DMS53 treated with DMSO at 0.1 percent for 48 hours (cell line): Measurements from ENCODE around the gene PIK3CA.
"Not testable (repeated sequence)": the region's sequence is repeated elsewhere in the genome, so short reads cannot be mapped to it uniquely, and the experiment has no call there.

ENCODE experiments used
- DNase-seq: peaks from one replicate; lab custom pipeline; 2025; ENCODE audit not compliant: unreplicated experiment; lab: John Stamatoyannopoulos, UW

Gene PIK3CA

DNA sequence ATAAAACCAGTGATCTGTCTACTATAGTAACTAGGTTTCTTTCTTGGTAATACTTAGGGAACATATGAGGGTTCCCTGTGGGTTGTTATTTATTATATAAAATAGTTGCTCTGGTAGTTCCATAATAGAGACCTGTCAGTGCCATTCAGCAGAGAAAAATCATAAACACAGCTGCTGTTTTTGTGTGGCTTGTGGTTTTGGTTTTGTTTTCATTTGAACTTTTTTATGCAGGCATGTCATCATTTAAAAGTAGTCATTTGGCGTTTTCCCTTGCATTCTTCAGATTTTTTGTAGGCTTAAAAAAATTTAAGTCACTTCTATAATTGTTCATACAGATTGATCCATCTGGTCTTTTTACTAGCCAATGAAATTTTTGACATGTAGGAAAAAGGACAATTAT, 47.9 kb downstream of the PIK3CA start:
- no peak for DNase-seq

DNA sequence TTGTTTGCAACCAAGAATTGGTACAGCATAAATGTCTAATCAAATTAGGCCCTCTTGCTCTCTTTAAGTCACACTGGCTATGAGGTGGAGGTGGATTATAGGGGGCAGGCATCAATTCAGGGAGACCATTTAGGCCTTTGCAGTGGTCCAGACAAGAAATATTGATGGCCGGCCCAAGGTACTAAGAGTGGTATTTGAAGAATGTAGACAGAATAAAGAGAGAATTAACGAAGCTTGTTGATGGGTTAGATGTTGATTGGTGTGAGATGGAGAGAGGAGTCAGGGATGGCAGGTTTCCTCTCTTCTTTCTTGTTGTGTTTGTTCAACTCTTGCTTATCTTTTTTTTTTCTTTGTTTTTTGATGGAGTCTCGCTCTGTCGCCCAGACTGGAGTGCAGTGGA, 48.5 kb downstream of the PIK3CA start:
- DNase-seq = no peak

DNA sequence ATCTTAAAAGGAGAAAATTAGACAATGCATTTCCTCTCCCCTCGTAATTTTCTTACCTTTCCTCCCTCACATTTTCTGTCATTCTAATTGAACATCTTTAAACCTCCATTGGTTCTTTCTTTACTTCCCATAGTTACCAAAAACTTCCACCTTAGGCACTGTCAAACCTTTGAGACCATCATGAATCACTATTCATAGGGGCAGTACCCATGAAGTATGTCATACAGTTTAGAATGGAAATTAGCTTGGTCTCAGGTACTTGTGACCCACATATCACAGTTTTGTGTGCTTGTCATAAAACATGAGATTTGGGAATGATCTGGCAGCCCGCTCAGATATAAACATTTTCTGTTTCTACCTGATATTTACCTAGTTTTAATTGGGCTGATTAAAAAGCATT, 52.6 kb downstream of the PIK3CA start:
- DNase-seq = no peak

DNA sequence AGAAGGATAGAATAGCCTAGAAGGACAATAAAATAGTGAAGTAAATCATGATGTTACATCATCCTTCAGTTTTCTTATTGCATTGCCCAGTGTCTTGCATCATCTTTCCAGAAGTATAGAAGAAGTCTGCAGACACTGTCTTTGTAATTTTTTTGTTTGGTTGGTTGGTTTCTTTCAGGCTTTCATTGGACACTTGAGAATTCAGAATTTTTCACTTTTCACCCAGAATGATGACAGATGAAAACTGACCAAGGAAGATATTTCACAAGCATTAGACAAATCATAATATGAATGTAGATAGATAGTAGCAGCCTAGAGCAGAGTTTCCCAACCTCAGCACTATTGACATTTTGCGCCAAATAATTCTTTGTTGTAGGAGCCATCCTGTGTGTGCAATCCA, 67.4 kb downstream of the PIK3CA start:
- DNase-seq = not testable (repeated sequence)

DNA sequence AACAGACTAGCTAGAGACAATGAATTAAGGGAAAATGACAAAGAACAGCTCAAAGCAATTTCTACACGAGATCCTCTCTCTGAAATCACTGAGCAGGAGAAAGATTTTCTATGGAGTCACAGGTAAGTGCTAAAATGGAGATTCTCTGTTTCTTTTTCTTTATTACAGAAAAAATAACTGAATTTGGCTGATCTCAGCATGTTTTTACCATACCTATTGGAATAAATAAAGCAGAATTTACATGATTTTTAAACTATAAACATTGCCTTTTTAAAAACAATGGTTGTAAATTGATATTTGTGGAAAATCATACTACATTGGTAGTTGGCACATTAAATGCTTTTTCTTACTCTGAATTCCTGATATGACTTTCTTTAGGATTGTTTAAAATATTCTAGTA, 70.1 kb downstream of the PIK3CA start:
- DNase-seq = not testable (repeated sequence)

DNA sequence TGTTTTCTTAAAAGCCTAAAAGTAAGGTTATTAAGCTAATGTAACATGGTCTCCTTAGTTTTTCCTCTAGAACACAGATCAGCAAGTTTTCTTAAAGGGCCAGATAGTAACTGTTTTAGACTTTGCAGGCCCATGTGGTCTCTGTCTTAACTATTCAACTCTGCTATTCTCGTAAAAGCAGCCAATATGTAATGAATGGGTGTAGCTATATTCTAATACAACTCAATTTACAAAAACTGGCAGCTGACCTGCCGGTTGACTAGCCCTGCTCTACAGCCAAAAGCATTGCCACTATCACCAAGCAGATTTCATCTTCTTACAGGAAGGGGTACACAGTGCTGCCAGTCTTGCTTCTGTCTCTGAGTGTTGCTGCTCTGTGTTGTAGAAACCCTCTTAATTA, 75.4 kb downstream of the PIK3CA start:
- DNase-seq = no peak

DNA sequence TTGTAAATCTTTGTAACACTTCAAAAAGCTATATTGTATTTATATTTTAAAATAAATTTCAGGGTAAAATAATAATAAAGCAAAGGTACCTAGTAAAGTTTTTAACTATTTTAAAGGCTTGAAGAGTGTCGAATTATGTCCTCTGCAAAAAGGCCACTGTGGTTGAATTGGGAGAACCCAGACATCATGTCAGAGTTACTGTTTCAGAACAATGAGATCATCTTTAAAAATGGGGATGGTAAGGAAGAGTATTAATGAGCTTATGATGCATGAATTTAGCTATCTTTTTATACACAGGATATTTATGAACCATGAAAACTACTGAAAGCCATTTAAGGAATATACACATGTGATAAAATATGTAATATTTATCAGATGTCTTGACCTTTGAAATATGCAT, 76.4 kb downstream of the PIK3CA start:
- no peak for DNase-seq

DNA sequence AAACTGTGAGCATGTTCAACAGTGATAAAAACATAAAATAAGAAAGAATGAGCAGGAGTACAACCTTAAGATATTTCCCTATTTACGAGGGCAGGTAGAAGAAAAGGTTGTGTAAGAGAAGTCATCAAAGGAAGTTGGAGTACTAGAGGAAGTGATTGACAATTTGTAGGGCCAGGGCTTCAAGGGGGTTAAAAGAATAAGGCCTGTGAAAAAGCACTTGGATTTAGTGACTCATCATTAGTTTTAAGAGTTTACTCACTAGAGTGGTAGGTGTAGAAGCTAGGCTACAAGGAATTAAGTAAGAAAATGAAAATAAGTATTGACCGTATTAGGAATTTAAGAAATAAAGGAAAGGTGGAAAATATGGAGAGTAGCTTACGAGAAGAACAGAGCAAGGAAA, 79.2 kb downstream of the PIK3CA start:
- peak; percentile 20 for DNase-seq

DNA sequence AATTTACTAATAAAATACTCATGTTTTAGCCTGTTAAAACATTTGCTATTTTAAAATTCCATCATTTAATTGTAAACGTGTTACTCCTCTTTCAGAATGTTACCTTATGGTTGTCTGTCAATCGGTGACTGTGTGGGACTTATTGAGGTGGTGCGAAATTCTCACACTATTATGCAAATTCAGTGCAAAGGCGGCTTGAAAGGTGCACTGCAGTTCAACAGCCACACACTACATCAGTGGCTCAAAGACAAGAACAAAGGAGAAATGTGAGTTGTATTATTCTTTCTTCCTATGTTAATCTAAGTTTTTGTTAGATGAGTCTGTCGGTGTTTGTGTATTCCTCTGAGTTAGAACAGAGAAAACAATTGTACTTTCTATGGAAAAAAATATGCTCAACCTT, 81.0 kb downstream of the PIK3CA start:
- no peak for DNase-seq

DNA sequence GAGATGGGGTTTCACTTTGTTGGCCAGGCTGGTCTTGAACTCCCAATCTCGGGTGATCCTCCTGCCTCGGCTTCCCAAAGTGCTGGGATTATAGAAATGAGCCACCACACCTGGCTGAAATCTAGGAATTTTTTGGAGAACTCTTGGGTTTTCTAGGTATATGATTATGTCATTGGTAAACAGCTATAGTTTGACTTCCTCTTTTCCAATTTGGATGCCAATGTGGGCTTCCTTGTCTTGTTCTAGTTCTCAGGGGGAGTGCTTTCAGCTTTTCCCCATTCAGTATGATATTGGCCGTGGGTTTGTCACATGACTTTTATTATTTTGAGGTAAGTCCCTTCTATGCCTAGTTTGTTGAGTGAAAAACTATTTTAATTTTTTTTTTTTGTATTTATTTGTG, 84.9 kb downstream of the PIK3CA start:
- DNase-seq = no peak

DNA sequence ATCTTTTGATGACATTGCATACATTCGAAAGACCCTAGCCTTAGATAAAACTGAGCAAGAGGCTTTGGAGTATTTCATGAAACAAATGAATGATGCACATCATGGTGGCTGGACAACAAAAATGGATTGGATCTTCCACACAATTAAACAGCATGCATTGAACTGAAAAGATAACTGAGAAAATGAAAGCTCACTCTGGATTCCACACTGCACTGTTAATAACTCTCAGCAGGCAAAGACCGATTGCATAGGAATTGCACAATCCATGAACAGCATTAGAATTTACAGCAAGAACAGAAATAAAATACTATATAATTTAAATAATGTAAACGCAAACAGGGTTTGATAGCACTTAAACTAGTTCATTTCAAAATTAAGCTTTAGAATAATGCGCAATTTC, 86.0 kb downstream of the PIK3CA start:
- DNase-seq = no peak

DNA sequence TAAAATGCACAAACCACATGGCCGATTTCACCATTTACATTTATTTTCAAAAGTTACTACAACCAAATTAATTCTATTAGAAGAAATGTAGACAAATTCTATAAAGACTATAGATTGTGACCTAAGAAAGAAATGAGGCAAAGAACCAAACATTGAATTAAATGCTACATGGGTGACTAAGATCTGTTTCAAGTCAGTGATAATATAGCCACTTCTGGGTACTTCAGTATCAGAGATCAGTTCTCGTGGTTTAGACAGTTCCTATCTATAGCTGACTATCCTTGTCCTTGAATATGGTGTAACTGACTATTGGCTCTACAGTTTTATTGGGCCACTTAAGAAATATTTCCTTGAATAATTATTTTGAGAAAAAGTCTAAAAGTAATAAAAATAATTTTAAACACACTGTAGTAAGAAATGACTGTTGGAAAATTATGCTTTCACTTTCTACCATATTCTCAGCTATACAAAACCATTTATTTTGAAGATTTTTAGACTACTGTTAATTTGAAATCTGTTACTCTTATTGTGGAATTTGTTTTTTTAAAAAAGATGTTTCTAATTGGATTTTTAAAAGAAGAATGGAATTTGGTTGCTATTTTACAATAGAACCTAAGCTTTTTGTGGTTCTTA, 88.6 kb downstream of the PIK3CA start:
- no peak for DNase-seq

DNA sequence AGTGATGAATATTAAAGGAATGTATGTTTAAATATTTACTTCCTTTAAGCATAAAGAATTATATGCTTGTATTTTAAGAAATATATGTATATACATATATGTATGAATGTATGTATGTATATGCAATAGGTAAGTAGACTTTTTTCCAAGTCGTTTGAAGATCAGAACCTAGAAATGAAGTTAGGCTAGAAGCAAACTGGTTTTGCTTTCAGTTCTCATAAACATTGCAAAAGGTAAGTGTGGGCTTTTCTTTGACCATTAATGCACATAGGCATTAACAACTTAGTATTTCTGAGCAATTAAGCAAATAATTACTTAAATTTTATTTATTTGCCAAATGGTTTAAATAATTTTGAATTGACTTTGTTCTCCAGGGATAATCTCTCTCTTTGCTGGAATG, 92.1 kb downstream of the PIK3CA start:
- not testable (repeated sequence) for DNase-seq

DNA sequence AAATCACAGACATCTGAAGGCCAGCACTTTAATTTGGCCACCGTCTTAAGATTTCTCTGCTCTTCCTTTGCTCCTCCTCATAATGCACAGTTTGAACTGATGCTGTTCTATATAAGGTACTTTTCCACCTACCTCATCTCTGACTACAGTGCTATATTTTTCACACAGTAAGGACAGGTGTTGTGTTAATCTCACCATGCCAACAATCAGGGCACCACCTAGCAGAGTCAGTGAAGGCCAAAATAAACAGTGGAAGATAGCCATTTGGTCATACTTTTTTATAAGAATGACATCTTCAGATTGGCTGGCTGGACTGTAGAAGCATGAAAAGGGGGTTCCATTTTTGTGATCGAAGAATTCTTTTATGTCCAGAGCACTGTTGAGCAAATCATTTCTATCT, 94.7 kb downstream of the PIK3CA start:
- DNase-seq = not testable (repeated sequence)

DNA sequence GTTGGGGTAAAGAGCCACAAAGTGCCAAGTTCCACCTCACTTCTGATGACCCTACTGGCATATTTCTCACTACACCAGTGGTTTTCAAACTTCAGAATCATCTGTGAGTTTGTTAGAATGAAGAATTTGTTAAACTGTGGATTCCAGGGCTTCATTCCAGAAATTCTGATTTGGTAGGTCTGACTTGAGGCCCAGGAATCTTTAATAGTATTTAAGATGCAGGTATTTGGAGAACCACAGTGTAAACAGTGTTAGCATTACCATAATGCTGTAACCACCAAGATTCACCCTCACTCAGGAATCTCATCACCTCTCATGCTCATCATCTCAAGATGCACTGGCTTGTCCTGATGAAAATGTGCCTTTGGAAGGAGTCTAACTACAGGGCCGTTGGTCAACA, 96.7 kb downstream of the PIK3CA start:
- no peak for DNase-seq

DNA sequence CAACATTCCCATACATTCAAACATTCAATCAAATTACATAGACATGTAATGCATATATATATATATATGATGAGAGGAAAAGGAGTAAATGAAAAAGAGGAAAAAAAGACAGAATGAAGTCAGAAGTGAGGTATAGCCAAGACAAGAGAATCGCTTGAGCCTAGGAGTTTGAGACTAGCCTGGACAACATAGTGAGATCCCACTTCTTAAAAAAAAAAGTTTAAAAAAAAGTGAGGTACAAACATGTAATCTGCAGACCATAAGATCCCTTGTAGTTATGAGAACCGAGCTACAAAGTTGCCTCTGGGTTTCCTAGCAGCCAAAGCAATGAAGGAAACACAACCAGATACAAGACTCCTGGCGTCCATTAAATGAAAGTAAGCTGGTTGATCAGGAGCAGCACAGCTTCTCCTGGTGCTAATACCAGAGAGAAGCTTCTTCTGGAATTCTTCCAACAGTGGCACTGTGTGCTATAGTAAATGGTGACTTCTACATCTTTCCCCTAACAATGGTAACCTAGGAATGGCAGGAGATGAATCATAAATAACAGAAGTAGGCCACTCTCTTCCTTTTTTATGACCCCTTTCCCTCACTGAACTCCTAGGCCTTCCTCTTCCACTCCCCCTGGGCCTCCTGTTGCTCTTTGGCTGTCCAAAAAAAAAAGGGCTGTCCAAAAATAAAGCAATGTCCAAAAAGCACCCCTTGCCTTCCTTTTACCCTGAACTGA, 99.3 kb downstream of the PIK3CA start:
- no peak for DNase-seq

DNA sequence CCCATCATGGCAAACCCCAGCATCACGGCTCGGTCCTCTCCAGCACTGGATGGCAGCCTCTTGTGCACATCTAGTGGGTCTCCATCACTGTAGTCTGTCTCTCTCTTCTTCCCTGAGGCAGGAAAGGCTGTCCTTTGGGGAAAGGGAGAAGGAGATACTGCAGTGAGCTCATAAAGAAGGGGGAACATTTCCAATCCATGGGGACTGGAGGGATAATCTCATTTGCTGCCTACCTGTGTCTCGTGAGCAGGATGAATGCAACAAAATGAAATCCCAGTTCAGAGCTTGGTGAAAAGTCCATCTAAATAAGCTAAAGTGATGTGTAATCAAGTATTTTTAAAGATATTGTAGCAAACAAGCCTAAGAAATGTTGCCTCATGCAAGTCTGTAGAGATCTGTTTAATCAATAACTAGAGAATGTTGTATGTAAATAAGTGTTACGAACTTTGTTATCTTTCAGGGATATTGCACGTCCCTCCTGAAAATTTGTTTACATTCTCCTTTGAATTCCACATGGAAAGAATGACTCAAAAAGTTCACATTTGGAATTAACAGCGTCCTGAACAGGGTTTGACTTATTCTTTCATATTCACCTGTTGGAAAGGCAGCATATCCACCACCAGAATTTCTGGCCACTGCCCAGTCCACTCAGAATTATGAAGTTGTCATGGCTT, 102.8 kb downstream of the PIK3CA start, which contains the start of gene KCNMB3:
Gene KCNMB3, minus strand, starts transcription at position 312 of the 674 bp plus-strand sequence. Its CDS starts 124 bp downstream, at position 188.
- DNase-seq = no peak

DNA sequence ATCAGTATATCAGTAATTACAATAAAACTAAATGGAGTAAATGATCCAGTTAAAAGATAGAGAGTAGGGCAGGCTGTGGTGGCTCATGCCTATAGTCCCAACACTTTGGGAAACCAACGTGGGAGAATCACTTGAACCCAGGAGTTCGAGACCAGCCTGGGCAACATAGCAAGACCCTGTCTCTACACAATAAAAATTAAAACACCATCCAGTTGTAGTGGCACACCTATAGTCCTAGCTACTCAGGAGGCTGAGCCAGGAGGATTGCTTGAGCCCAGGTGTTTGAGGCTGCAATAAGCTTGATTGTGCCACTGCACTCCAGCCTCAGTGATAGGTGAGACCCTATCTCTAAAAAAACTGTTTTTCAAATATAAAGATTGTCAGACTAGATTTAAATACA, 108.7 kb downstream of the PIK3CA start:
- no peak for DNase-seq

DNA sequence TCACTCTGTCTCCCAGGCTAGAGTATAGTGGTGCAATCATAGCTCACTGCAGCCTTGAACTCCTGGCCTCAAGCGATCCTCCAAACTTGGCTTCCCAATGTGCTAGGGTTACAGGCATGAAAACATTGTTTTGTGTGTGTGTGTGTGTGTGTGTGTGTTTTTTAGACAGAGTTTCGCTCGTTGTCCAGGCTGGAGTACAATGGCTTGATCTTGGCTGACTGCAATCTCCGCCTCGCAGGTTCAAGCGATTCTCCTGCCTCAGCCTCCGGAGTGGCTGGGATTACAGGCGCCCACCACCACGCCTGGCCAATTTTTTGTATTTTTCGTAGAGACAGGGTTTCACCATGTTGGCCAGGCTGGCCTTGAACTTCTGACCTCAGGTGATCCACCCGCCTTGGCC, 109.6 kb downstream of the PIK3CA start:
- not testable (repeated sequence) for DNase-seq

DNA sequence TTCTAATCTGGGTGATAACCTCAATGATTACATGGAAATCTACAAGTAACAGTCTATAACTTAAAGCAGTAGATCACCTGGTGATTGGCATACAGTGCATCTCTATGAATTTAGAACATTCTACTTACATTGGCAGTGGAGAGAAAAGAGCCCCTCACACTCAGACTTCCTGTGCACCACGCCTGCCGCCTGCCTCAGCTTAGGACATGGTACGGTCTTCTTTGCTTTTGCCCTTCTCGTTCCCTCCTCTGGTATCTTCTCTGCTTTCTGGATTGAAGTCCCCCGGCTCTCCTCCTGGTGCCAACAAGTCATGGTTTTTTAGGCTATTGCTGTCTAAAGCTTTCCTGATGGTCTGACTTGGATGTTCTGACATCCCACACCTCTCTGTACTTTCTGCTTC, 110.7 kb downstream of the PIK3CA start:
- no peak for DNase-seq

DNA sequence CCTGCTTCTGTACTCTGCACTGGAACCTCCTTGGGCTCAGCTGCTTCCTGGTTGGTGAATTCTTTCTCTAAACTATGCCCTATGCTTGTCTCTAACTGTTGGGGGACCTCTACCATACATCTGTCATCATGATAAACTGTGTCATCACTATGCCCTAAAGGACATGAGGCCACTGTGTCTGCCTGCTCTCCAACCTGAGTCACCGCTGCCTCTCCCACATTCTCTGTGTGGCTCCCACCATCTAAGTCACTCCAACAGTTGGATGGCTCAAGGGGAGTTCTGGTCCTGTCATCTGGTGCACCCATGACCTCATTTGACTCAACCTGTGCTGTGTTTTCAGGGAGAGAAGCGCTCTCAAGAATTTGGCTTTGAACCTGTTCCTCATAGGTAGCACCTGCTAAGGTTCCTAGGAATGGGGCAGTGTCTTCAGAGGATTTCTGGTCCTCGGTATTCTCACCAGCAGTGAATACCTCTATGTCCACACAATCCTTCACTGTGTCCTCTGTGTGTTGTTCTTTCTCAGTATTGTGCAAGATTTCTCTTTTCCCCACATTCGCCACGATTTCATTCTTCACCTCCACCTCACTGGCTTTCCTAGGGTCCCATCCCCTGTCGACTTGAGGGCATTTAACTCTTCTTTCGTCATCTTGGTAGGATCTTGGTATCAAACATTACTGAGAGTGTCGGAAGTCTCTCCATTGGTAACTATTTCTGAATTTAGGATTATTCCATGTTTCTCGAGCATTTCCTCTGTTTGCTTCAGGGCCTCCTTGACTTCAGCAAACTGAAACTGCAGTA, 112.0 kb downstream of the PIK3CA start:
- DNase-seq = not testable (repeated sequence)
